ENCODE data around the gene LRP1B.

The LRP1B gene

GRCh38 chr2:140734992-140735391, 1395.8 kb downstream of the LRP1B start:
- Mint-ChIP-seq H3K36me3 (ENCODE audit: low read depth) (no peaks in the 10 kb centered on the region), H3K27ac (no peak overlapping the region), H3K4me1 (ENCODE audit: low read depth) (no peaks in the 10 kb centered on the region), H3K27me3 (no peaks in the 10 kb centered on the region), H3K4me3 (no peak overlapping the region), H3K9me3 (peaks cover 34% of the 10 kb centered on the region)
- intact Hi-C loops (cut with micrococcal nuclease): no loop called here

DNA sequence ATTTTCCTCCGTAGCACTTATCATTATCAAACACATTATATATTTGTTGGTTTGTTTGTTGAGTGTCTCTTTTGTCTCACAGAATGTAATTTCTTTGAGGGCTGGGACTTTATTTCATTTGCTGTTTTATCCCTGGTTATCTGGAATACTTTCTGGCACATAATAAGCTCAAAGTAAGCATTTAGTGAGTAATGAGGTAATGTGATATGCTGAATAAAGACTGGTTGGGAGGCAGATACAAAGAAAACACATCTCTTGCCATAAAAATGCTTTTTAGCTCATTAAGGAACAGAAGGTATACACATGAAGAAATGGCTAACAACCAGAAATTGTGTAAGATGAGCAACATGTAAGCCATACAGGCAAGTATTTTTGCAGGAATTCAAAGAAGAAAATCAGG, 1411.8 kb downstream of the LRP1B start:
- Mint-ChIP-seq H3K4me1 (ENCODE audit: low read depth) (no peaks in the 10 kb centered on the region), H3K27me3 (no peaks in the 10 kb centered on the region), H3K4me3 (no peak overlapping the region), H3K36me3 (ENCODE audit: low read depth) (no peaks in the 10 kb centered on the region), H3K9me3 (no peaks in the 10 kb centered on the region), H3K27ac (no peak overlapping the region)
- intact Hi-C loops (cut with micrococcal nuclease): no loop called here

DNA sequence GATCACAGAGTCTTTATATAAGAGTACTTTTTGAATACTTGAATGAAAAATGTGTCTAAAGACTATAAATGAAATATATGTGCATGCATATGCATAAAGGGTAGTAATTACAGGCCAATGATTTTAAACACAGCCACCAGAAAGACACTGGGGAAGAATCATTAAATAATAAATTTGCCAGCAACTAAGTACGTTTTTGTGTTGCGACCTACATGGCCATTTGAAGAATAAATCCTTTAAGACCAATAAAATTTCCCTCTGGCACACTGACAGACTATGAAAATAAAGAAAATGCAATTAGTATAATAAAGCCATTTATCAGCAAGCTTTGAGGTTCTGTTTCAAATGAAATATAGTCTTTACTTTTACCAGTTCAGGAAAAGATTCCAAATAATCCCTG, 1413.3 kb downstream of the LRP1B start:
- no peaks in the 10 kb centered on the region for H3K9me3 Mint-ChIP-seq
- intact Hi-C loops (cut with micrococcal nuclease): no loop called here
- H3K27ac Mint-ChIP-seq: no peak overlapping the region
- H3K27me3 Mint-ChIP-seq: no peaks in the 10 kb centered on the region
- no peaks in the 10 kb centered on the region for H3K36me3 Mint-ChIP-seq (ENCODE audit: low read depth)
- no peak overlapping the region for H3K4me3 Mint-ChIP-seq
- no peaks in the 10 kb centered on the region for H3K4me1 Mint-ChIP-seq (ENCODE audit: low read depth)

GRCh38 chr2:140714586-140714985, 1416.2 kb downstream of the LRP1B start:
- Mint-ChIP-seq H3K4me1 (ENCODE audit: low read depth) (no peaks in the 10 kb centered on the region), H3K27me3 (no peaks in the 10 kb centered on the region), H3K36me3 (ENCODE audit: low read depth) (no peaks in the 10 kb centered on the region), H3K9me3 (no peaks in the 10 kb centered on the region), H3K27ac (no peak overlapping the region), H3K4me3 (no peak overlapping the region)
- intact Hi-C loops (cut with micrococcal nuclease): no loop called here

- H3K27me3 Mint-ChIP-seq: no peaks in the 10 kb centered on the region
- no peaks in the 10 kb centered on the region for H3K36me3 Mint-ChIP-seq (ENCODE audit: low read depth)
- no peak overlapping the region for H3K27ac Mint-ChIP-seq
- no peak overlapping the region for H3K4me3 Mint-ChIP-seq
- H3K9me3 Mint-ChIP-seq: no peaks in the 10 kb centered on the region
- intact Hi-C loops (cut with micrococcal nuclease): no loop called here
- no peaks in the 10 kb centered on the region for H3K4me1 Mint-ChIP-seq (ENCODE audit: low read depth)
These were observed 1418.9 kb downstream of the LRP1B start for GRCh38 chr2:140711867-140712266.

GRCh38 chr2:140701726-140702125, 1429.1 kb downstream of the LRP1B start:
- intact Hi-C loops (cut with micrococcal nuclease): no loop called here
- Mint-ChIP-seq H3K4me3 (no peak overlapping the region), H3K4me1 (ENCODE audit: low read depth) (no peaks in the 10 kb centered on the region), H3K9me3 (no peaks in the 10 kb centered on the region), H3K36me3 (ENCODE audit: low read depth) (no peaks in the 10 kb centered on the region), H3K27me3 (no peaks in the 10 kb centered on the region), H3K27ac (no peak overlapping the region)

- Mint-ChIP-seq H3K4me3 (no peak overlapping the region), H3K9me3 (no peaks in the 10 kb centered on the region), H3K4me1 (ENCODE audit: low read depth) (no peaks in the 10 kb centered on the region), H3K27ac (no peak overlapping the region), H3K27me3 (no peaks in the 10 kb centered on the region), H3K36me3 (ENCODE audit: low read depth) (no peaks in the 10 kb centered on the region)
- intact Hi-C loops (cut with micrococcal nuclease): no loop called here
These were observed 1432.2 kb downstream of the LRP1B start for GRCh38 chr2:140698636-140699035.

- Mint-ChIP-seq H3K4me3 (no peak overlapping the region), H3K27ac (no peak overlapping the region), H3K36me3 (ENCODE audit: low read depth) (no peaks in the 10 kb centered on the region), H3K27me3 (no peaks in the 10 kb centered on the region), H3K4me1 (ENCODE audit: low read depth) (no peaks in the 10 kb centered on the region), H3K9me3 (no peaks in the 10 kb centered on the region)
- intact Hi-C loops (cut with micrococcal nuclease): no loop called here
These were observed 1434.4 kb downstream of the LRP1B start for GRCh38 chr2:140696449-140696848.

- H3K36me3 Mint-ChIP-seq (ENCODE audit: low read depth): no peaks in the 10 kb centered on the region
- H3K27ac Mint-ChIP-seq: no peak overlapping the region
- H3K4me1 Mint-ChIP-seq (ENCODE audit: low read depth): no peaks in the 10 kb centered on the region
- no peak overlapping the region for H3K4me3 Mint-ChIP-seq
- H3K27me3 Mint-ChIP-seq: no peaks in the 10 kb centered on the region
- H3K9me3 Mint-ChIP-seq: no peaks in the 10 kb centered on the region
- intact Hi-C loops (cut with micrococcal nuclease): no loop called here
These were observed 1435.7 kb downstream of the LRP1B start for GRCh38 chr2:140695155-140695554.

DNA sequence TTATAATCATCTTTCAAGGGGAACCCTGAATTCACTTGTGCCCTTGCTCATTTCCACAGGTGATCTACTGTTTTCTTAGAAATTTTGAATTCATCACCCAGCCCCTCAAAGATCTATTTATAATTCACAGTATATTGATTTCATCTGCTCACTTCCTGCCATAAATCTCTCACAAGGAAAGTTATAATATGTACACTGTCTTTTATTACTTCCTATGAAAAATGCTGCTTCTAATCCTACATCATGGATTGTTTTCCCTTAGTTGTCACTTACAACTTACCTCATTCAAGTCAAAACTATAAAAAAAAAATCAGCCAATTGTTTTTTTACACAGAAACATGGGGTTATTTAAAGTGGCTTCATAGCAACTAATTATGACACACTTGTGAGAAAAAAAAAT, 1443.0 kb downstream of the LRP1B start:
- Mint-ChIP-seq H3K4me3 (no peak overlapping the region), H3K27ac (no peak overlapping the region), H3K27me3 (no peaks in the 10 kb centered on the region), H3K4me1 (ENCODE audit: low read depth) (no peaks in the 10 kb centered on the region), H3K9me3 (peaks cover 15% of the 10 kb centered on the region), H3K36me3 (ENCODE audit: low read depth) (no peaks in the 10 kb centered on the region)
- intact Hi-C loops (cut with micrococcal nuclease): no loop called here

- peaks cover 6% of the 10 kb centered on the region for H3K9me3 Mint-ChIP-seq
- H3K36me3 Mint-ChIP-seq (ENCODE audit: low read depth): no peaks in the 10 kb centered on the region
- H3K27me3 Mint-ChIP-seq: no peaks in the 10 kb centered on the region
- intact Hi-C loops (cut with micrococcal nuclease): no loop called here
- no peak overlapping the region for H3K27ac Mint-ChIP-seq
- H3K4me1 Mint-ChIP-seq (ENCODE audit: low read depth): no peaks in the 10 kb centered on the region
- H3K4me3 Mint-ChIP-seq: no peak overlapping the region
These were observed 1447.2 kb downstream of the LRP1B start for GRCh38 chr2:140683658-140684057.

GRCh38 chr2:140680862-140681261, 1450.0 kb downstream of the LRP1B start:
- no peak overlapping the region for H3K27ac Mint-ChIP-seq
- no peaks in the 10 kb centered on the region for H3K4me1 Mint-ChIP-seq (ENCODE audit: low read depth)
- intact Hi-C loops (cut with micrococcal nuclease): no loop called here
- H3K36me3 Mint-ChIP-seq (ENCODE audit: low read depth): no peaks in the 10 kb centered on the region
- no peaks in the 10 kb centered on the region for H3K27me3 Mint-ChIP-seq
- peaks cover 12% of the 10 kb centered on the region for H3K9me3 Mint-ChIP-seq
- no peak overlapping the region for H3K4me3 Mint-ChIP-seq

- Mint-ChIP-seq H3K4me1 (ENCODE audit: low read depth) (no peaks in the 10 kb centered on the region), H3K36me3 (ENCODE audit: low read depth) (no peaks in the 10 kb centered on the region), H3K4me3 (no peak overlapping the region), H3K9me3 (peaks cover 12% of the 10 kb centered on the region), H3K27ac (no peak overlapping the region), H3K27me3 (no peaks in the 10 kb centered on the region)
- intact Hi-C loops (cut with micrococcal nuclease): no loop called here
These were observed 1451.1 kb downstream of the LRP1B start for GRCh38 chr2:140679752-140680151.

DNA sequence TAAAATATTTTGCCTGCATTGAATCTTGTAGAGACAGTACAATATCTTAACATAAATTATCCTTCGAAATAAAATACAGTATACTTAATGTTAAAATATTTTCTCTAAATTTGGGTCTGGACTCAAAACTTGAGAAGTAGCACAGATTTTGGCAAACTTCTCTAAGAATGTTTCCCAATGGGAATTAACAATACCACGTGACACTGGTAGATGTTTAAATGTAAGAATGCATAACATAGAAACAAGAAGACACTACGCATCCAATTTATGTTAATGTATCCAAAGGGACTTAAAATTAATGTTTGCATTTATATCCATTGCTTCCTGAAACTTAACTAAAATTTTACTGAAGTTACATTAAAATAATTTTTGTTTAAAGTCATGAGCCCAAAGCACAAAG, 1460.9 kb downstream of the LRP1B start:
- intact Hi-C loops (cut with micrococcal nuclease): no loop called here
- Mint-ChIP-seq H3K36me3 (ENCODE audit: low read depth) (no peaks in the 10 kb centered on the region), H3K9me3 (peaks cover 8% of the 10 kb centered on the region), H3K27ac (no peak overlapping the region), H3K4me3 (no peak overlapping the region), H3K27me3 (no peaks in the 10 kb centered on the region), H3K4me1 (ENCODE audit: low read depth) (no peaks in the 10 kb centered on the region)

DNA sequence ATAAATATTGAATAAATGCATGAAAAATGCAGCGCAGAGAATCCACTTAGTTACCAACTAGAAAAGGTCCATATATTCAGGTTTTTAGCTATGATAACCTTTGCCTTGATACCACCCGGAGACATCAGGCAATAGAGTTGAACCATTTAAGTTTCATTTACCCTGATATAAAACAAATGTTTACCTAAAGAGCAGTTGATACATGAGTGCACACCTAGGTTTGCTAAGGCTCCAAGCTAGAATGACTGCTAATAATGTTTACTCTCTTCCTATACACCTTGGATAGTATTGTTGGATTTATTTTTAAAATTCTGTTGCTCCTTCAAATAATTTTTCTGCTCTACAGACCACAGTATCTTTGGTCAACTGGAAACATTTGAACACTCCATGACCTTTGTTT, 1463.6 kb downstream of the LRP1B start:
- Mint-ChIP-seq H3K27ac (no peak overlapping the region), H3K9me3 (peaks cover 8% of the 10 kb centered on the region), H3K4me3 (no peak overlapping the region), H3K27me3 (no peaks in the 10 kb centered on the region), H3K4me1 (ENCODE audit: low read depth) (no peaks in the 10 kb centered on the region), H3K36me3 (ENCODE audit: low read depth) (no peaks in the 10 kb centered on the region)
- intact Hi-C loops (cut with micrococcal nuclease): no loop called here

DNA sequence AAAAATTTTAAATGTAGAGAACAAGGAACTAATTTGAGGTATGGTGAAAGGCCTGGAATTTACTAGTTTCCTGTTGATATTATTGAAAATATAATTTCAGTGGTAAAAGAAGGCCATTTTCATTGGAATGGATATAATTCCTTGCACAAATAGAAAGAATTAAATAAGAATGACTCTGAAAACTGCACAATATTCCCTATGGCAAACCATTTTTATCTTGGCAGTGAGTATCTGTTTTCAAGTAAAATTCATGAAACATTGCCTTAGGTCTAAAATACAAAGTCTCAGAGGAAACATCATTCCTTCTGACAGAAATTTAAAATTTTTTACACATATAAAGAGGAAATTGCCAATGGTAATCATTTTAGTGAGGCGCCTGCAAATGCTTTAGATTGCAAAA, 1468.3 kb downstream of the LRP1B start:
- Mint-ChIP-seq H3K4me1 (ENCODE audit: low read depth) (no peaks in the 10 kb centered on the region), H3K4me3 (no peak overlapping the region)

More for the DNA sequence above, 1468.3 kb downstream of the LRP1B start:
- H3K27me3 Mint-ChIP-seq: no peaks in the 10 kb centered on the region
- H3K27ac Mint-ChIP-seq: no peak overlapping the region
- intact Hi-C loops (cut with micrococcal nuclease): no loop called here
- peaks cover 4% of the 10 kb centered on the region for H3K9me3 Mint-ChIP-seq
- H3K36me3 Mint-ChIP-seq (ENCODE audit: low read depth): no peaks in the 10 kb centered on the region
